ENCODE data around the gene CLTC. TPM values are rescaled to one million over a fixed set of nuclear protein-coding genes. Genes with fewer than 3 reads are reported as not detected.
"Not testable (repeated sequence)": the region's sequence is repeated elsewhere in the genome, so short reads cannot be mapped to it uniquely, and the experiment has no call there.

The CLTC gene
- total and polyA plus RNA-seq, 2 experiments from 2014 or later: 98.5 to 342 TPM

GRCh38 chr17:59650642-59651041 lies 30.9 kb downstream of the CLTC start:
- H3K36me3 ChIP-seq (replicated peaks; ENCODE audit: insufficient read depth, low read depth): peaks cover 13% of the 10 kb centered on the region
- peaks cover 84% of the 10 kb centered on the region for H3K79me2 ChIP-seq
- H2AFZ ChIP-seq: no peak overlapping the region
- TF ChIP-seq EZH2phosphoT487 (IDR thresholded peaks at IDR 0.05; ENCODE audit: low read depth, severe bottlenecking, unreplicated experiment) (no peak), CTCF (IDR thresholded peaks at IDR 0.05; ENCODE audit: poor library complexity) (no peak), EZH2 (IDR thresholded peaks at IDR 0.05; ENCODE audit: borderline replicate concordance) (no peak)
- H3K4me2 ChIP-seq: no peak overlapping the region
- peaks cover 30% of the 10 kb centered on the region for H4K20me1 ChIP-seq (ENCODE audit: insufficient read depth, poor library complexity, severe bottlenecking)
- WGBS (ENCODE audit: low lambda C conversion rate, missing lambda C conversion rate): 100% methylated on average over 1 of the region's 1 CpG
- H3K27ac ChIP-seq: no peak overlapping the region
- H3K27me3 ChIP-seq: no peaks in the 10 kb centered on the region
- H3K4me1 ChIP-seq (ENCODE audit: insufficient read depth): no peaks in the 10 kb centered on the region
- H3K9me3 ChIP-seq (ENCODE audit: low read depth): no peaks in the 10 kb centered on the region
- DNase-seq (ENCODE audit: low spot score): no peak
- no peaks in the 10 kb centered on the region for H3K9me2 ChIP-seq (replicated peaks; ENCODE audit: insufficient read depth)
- no peak overlapping the region for H3K4me3 ChIP-seq

GRCh38 chr17:59651346-59651745 lies 31.7 kb downstream of the CLTC start:
- no peak overlapping the region for H2AFZ ChIP-seq
- no peak for DNase-seq (ENCODE audit: low spot score)
- H4K20me1 ChIP-seq (ENCODE audit: insufficient read depth, poor library complexity, severe bottlenecking): peaks cover 24% of the 10 kb centered on the region
- H3K36me3 ChIP-seq (replicated peaks; ENCODE audit: insufficient read depth, low read depth): peaks cover 13% of the 10 kb centered on the region
- no peak for TF ChIP-seq CTCF (IDR thresholded peaks at IDR 0.05; ENCODE audit: poor library complexity)
- no peak for TF ChIP-seq EZH2 (IDR thresholded peaks at IDR 0.05; ENCODE audit: borderline replicate concordance)
- no peak for TF ChIP-seq EZH2phosphoT487 (IDR thresholded peaks at IDR 0.05; ENCODE audit: low read depth, severe bottlenecking, unreplicated experiment)
- no peak overlapping the region for H3K4me3 ChIP-seq
- no peak overlapping the region for H3K4me2 ChIP-seq
- no peaks in the 10 kb centered on the region for H3K27me3 ChIP-seq
- peaks cover 82% of the 10 kb centered on the region for H3K79me2 ChIP-seq
- no peak overlapping the region for H3K27ac ChIP-seq
- no peaks in the 10 kb centered on the region for H3K4me1 ChIP-seq (ENCODE audit: insufficient read depth)
- no peaks in the 10 kb centered on the region for H3K9me2 ChIP-seq (replicated peaks; ENCODE audit: insufficient read depth)
- H3K9me3 ChIP-seq (ENCODE audit: low read depth): no peaks in the 10 kb centered on the region

- H2AFZ ChIP-seq: no peak overlapping the region
- H3K27ac ChIP-seq: no peak overlapping the region
- no peak overlapping the region for H3K4me2 ChIP-seq
- H3K9me2 ChIP-seq (replicated peaks; ENCODE audit: insufficient read depth): no peaks in the 10 kb centered on the region
- no peak for DNase-seq (ENCODE audit: low spot score)
- H3K4me3 ChIP-seq: no peak overlapping the region
- H3K27me3 ChIP-seq: no peaks in the 10 kb centered on the region
- peaks cover 80% of the 10 kb centered on the region for H3K79me2 ChIP-seq
- no peak for TF ChIP-seq EZH2 (IDR thresholded peaks at IDR 0.05; ENCODE audit: borderline replicate concordance)
- TF ChIP-seq CTCF (IDR thresholded peaks at IDR 0.05; ENCODE audit: poor library complexity): no peak
- no peak for TF ChIP-seq EZH2phosphoT487 (IDR thresholded peaks at IDR 0.05; ENCODE audit: low read depth, severe bottlenecking, unreplicated experiment)
- H3K4me1 ChIP-seq (ENCODE audit: insufficient read depth): no peaks in the 10 kb centered on the region
- H3K9me3 ChIP-seq (ENCODE audit: low read depth): no peaks in the 10 kb centered on the region
- H4K20me1 ChIP-seq (ENCODE audit: insufficient read depth, poor library complexity, severe bottlenecking): peaks cover 16% of the 10 kb centered on the region
- peaks cover 13% of the 10 kb centered on the region for H3K36me3 ChIP-seq (replicated peaks; ENCODE audit: insufficient read depth, low read depth)
- 94% methylated on average over 2 of the region's 2 CpGs for WGBS (ENCODE audit: low lambda C conversion rate, missing lambda C conversion rate)
Observed at GRCh38 chr17:59652119-59652518, 32.4 kb downstream of the CLTC start.

- H3K9me2 ChIP-seq (replicated peaks; ENCODE audit: insufficient read depth); H3K27ac ChIP-seq; H3K36me3 ChIP-seq (replicated peaks; ENCODE audit: insufficient read depth, low read depth); H3K4me3 ChIP-seq; H3K27me3 ChIP-seq; H3K4me2 ChIP-seq; H3K9me3 ChIP-seq (ENCODE audit: low read depth); H4K20me1 ChIP-seq (ENCODE audit: insufficient read depth, poor library complexity, severe bottlenecking); H3K4me1 ChIP-seq (ENCODE audit: insufficient read depth); DNase-seq (ENCODE audit: low spot score); H2AFZ ChIP-seq: not testable (repeated sequence)
- 94% methylated on average over 7 of the region's 7 CpGs for WGBS (ENCODE audit: low lambda C conversion rate, missing lambda C conversion rate)
- H3K79me2 ChIP-seq: peaks cover 65% of the 10 kb centered on the region
Observed at GRCh38 chr17:59656624-59657023, 36.9 kb downstream of the CLTC start.

Data from hepatocyte (in vitro differentiated cells).